ENCODE results near the gene LIMA1.

DNA sequence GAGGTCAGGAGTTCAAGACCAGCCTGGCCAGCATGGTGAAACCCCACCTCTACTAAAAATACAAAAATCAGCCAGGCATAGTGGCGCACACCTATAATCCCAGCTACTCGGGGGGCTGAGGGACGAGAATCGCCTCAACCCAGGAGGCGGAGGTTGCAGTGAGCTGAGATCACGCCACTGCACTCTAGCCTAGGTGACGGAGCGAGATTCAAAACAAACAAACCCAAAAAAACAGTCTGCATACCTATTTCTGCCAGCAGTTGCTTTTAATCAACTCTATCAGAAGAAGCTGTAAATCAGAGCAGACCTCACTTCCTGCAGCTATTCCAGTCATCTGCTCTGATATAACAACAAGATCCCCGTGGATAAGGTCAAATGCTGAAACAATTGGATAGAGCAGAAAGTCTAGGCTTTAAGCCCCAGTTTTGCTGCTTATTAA, 50.5 kb downstream of the LIMA1 start:
- TF ChIP-seq, protein P1, sequence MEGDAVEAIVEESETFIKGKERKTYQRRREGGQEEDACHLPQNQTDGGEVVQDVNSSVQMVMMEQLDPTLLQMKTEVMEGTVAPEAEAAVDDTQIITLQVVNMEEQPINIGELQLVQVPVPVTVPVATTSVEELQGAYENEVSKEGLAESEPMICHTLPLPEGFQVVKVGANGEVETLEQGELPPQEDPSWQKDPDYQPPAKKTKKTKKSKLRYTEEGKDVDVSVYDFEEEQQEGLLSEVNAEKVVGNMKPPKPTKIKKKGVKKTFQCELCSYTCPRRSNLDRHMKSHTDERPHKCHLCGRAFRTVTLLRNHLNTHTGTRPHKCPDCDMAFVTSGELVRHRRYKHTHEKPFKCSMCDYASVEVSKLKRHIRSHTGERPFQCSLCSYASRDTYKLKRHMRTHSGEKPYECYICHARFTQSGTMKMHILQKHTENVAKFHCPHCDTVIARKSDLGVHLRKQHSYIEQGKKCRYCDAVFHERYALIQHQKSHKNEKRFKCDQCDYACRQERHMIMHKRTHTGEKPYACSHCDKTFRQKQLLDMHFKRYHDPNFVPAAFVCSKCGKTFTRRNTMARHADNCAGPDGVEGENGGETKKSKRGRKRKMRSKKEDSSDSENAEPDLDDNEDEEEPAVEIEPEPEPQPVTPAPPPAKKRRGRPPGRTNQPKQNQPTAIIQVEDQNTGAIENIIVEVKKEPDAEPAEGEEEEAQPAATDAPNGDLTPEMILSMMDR (IDR thresholded peaks at IDR 0.05) = no peak
- TF ChIP-seq POLR2A (IDR thresholded peaks at IDR 0.05) = peak in 1 of 2 donors; percentile 21

Measured in thyroid gland (tissue), 4 donors.